Esophagus squamous epithelium (tissue), 4 donors: Measurements from ENCODE around the gene SLFN13.

Experiments used
- POLR2A ChIP-seq, 4 donors: fragments of 450-650 bp; IDR thresholded peaks; one replicate each; pipeline ENCODE4 v1.6.1; 2017; ENCODE audit warnings: antibody characterized with exemption in 4 of 4, mild to moderate bottlenecking in 4 of 4, moderate library complexity in 3 of 4
- TF ChIP-seq, protein P1 (sequence below), 6 experiments: fragments of 450-650 bp in 4 of 6; fragments of 200-600 bp in 2 of 6; sonication (generic) in 2 of 6; IDR thresholded peaks; one replicate each; pipeline ENCODE4 v1.5.1; 2016 to 2019; ENCODE audit warnings: antibody characterized with exemption in 6 of 6, mild to moderate bottlenecking in 4 of 6, moderate library complexity in 4 of 6

DNA sequence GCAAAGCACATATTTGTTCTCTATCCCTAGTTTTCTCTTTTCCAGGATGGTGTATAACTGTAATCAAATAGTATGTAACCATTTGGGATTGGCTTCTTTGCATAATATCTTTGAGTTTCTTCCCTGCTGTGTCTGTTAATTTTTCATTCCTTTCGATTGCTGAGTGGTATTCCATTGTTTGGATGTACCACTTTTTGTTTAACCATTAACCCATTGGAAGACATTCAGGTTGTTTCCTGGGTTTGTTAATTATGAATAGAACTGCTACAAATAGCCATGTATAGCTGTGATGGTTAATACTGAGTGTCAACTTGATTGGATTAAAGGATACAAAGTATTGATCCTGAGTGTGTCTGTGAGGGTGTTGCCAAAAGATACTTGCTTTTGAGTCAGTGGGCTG lies 4.6 kb upstream of the SLFN13 start:
- no peak for TF ChIP-seq POLR2A (IDR thresholded peaks at IDR 0.05)
- TF ChIP-seq, protein P1, sequence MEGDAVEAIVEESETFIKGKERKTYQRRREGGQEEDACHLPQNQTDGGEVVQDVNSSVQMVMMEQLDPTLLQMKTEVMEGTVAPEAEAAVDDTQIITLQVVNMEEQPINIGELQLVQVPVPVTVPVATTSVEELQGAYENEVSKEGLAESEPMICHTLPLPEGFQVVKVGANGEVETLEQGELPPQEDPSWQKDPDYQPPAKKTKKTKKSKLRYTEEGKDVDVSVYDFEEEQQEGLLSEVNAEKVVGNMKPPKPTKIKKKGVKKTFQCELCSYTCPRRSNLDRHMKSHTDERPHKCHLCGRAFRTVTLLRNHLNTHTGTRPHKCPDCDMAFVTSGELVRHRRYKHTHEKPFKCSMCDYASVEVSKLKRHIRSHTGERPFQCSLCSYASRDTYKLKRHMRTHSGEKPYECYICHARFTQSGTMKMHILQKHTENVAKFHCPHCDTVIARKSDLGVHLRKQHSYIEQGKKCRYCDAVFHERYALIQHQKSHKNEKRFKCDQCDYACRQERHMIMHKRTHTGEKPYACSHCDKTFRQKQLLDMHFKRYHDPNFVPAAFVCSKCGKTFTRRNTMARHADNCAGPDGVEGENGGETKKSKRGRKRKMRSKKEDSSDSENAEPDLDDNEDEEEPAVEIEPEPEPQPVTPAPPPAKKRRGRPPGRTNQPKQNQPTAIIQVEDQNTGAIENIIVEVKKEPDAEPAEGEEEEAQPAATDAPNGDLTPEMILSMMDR (IDR thresholded peaks at IDR 0.05), result no peak
